Measurements from ENCODE around the gene GPR137B. TPM values are rescaled to one million over a fixed set of nuclear protein-coding genes. Genes with fewer than 3 reads are reported as not detected.

Gene GPR137B
- total RNA-seq, 1 experiment from 2014 or later = 11.4 TPM

DNA sequence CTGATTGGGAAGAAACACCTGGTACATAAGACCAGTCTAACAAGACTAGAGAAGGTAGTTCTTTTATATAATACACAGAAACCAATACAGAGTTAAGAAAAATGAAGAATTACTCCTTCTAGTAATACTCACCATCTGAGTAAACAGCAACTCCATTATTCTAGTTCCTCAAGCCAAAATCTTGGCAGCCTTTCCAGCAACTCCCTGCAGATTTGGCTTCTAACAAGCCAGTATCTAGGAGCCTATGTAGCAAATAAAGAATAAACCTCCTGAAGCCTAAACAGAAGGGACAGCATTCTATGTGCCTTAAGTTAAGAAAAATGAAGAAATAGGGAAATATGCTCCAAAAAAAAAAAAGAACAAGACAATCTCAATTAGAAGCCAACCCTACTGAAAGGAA lies 114.9 kb downstream of the GPR137B start:
- Histone ChIP-seq H3K4me2 (ENCODE audit: low read length) (no peak overlapping the region), H3K9me2 (ENCODE audit: insufficient read depth) (no peaks in the 10 kb centered on the region), H3K79me2 (ENCODE audit: insufficient read depth, low read length) (no peaks in the 10 kb centered on the region), H3K27me3 (ENCODE audit: insufficient read depth, low read length) (no peaks in the 10 kb centered on the region), H4K20me1 (ENCODE audit: insufficient read depth) (no peaks in the 10 kb centered on the region), H3K27ac (ENCODE audit: low read depth, low read length) (no peak overlapping the region), H2AFZ (ENCODE audit: low read depth, low read length, poor library complexity, severe bottlenecking) (no peak overlapping the region), H3K4me3 (replicated peaks in 1 of 2; ENCODE audit: low read depth in 1 of 2, low read length in 2 of 2) (no peak overlapping the region), H3K9ac (ENCODE audit: low read length) (no peak overlapping the region), H3K4me1 (ENCODE audit: control insufficient read depth in 1 of 2, insufficient read depth in 2 of 2, low read length in 2 of 2) (no peaks in the 10 kb centered on the region), H3K36me3 (ENCODE audit: control insufficient read depth in 1 of 2, insufficient read depth in 2 of 2, low read length in 2 of 2) (no peaks in the 10 kb centered on the region), H3K9me3 (ENCODE audit: control insufficient read depth in 1 of 2, insufficient read depth in 1 of 2, low read depth in 1 of 2, low read length in 2 of 2) (peaks cover 8 to 10% of the 10 kb centered on the region in 2 experiments; a peak in 2 of 4 replicates)
- no peak for TF ChIP-seq ZNF274 (IDR thresholded peaks at IDR 0.05; ENCODE audit: low read depth, low read length)
- no peak for TF ChIP-seq RAD21 (IDR thresholded peaks at IDR 0.05; ENCODE audit: low read depth)
- TF ChIP-seq, protein P1, sequence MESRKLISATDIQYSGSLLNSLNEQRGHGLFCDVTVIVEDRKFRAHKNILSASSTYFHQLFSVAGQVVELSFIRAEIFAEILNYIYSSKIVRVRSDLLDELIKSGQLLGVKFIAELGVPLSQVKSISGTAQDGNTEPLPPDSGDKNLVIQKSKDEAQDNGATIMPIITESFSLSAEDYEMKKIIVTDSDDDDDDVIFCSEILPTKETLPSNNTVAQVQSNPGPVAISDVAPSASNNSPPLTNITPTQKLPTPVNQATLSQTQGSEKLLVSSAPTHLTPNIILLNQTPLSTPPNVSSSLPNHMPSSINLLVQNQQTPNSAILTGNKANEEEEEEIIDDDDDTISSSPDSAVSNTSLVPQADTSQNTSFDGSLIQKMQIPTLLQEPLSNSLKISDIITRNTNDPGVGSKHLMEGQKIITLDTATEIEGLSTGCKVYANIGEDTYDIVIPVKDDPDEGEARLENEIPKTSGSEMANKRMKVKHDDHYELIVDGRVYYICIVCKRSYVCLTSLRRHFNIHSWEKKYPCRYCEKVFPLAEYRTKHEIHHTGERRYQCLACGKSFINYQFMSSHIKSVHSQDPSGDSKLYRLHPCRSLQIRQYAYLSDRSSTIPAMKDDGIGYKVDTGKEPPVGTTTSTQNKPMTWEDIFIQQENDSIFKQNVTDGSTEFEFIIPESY (IDR thresholded peaks at IDR 0.05; ENCODE audit: extremely low read depth, insufficient replicate concordance, low read length) = no peak
- TF ChIP-seq EZH2phosphoT487 (IDR thresholded peaks at IDR 0.05; ENCODE audit: borderline replicate concordance) = no peak
- TF ChIP-seq ZFX (IDR thresholded peaks at IDR 0.05) = no peak
- no peak for TF ChIP-seq SP1 (IDR thresholded peaks at IDR 0.05; ENCODE audit: low read depth)
- POLR2A ChIA-PET = no interaction called here
- intact Hi-C loops (cut with micrococcal nuclease) = no loop called here
- DNase-seq (ENCODE audit: low read depth, low spot score) = no peak
- ATAC-seq = no peak
- RAD21 ChIA-PET (ENCODE audit: low non-redundant PET in 1 of 2, low total read pairs in 2 of 2, uncharacterized antibody in 2 of 2, unreplicated experiment in 2 of 2) = no interaction called here
- CTCF ChIA-PET = no interaction called here
- BruUV-seq (replicated peaks) = no TSS peak

DNA sequence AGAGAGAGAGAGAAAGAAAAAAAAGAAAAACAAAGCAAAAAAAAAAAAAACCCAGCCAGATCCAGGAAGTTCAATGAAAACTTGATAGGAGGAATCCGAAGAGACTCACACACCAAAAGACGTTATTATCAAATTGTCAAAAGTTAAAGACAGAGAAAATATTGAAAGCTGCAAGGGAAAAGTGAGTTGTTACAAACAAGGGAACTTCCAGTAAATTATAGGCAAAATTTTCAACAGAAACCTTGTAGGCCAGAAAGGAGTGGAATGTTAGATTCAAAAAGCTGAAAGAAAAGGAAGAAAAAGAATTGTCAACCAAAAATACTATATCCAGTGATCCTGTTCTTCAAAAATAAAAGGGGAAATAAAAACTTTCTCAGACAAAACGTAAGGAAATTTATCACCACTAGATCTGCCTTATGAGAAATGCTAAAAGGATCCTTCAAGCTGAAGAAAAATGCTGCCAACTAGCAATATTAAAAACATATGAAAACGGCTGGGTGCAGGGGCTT lies 115.8 kb downstream of the GPR137B start:
- intact Hi-C loops (cut with micrococcal nuclease) = no loop called here
- DNase-seq (ENCODE audit: low read depth, low spot score) (no peak), ATAC-seq (no peak)
- no TSS peak for BruUV-seq (replicated peaks)
- no peaks in the 10 kb centered on the region for H3K4me1 ChIP-seq (ENCODE audit: control insufficient read depth in 1 of 2, insufficient read depth in 2 of 2, low read length in 2 of 2)
- H3K9me3 ChIP-seq (ENCODE audit: control insufficient read depth in 1 of 2, insufficient read depth in 1 of 2, low read depth in 1 of 2, low read length in 2 of 2) = peaks cover 8 to 10% of the 10 kb centered on the region in 2 experiments; a peak in 2 of 4 replicates
- H3K36me3 ChIP-seq (ENCODE audit: control insufficient read depth in 1 of 2, insufficient read depth in 2 of 2, low read length in 2 of 2) = no peaks in the 10 kb centered on the region
- H3K4me3 ChIP-seq (replicated peaks in 1 of 2; ENCODE audit: low read depth in 1 of 2, low read length in 2 of 2) = no peak overlapping the region
- H3K27ac ChIP-seq (ENCODE audit: low read depth, low read length) = no peak overlapping the region
- ChIA-PET CTCF (no interaction called here), RAD21 (ENCODE audit: low non-redundant PET in 1 of 2, low total read pairs in 2 of 2, uncharacterized antibody in 2 of 2, unreplicated experiment in 2 of 2) (no interaction called here), POLR2A (no interaction called here)
- H3K4me2 ChIP-seq (ENCODE audit: low read length) = no peak overlapping the region
- no peaks in the 10 kb centered on the region for H3K9me2 ChIP-seq (ENCODE audit: insufficient read depth)
- H3K79me2 ChIP-seq (ENCODE audit: insufficient read depth, low read length) = no peaks in the 10 kb centered on the region
- no peaks in the 10 kb centered on the region for H3K27me3 ChIP-seq (ENCODE audit: insufficient read depth, low read length)
- no peak overlapping the region for H2AFZ ChIP-seq (ENCODE audit: low read depth, low read length, poor library complexity, severe bottlenecking)
- H4K20me1 ChIP-seq (ENCODE audit: insufficient read depth) = no peaks in the 10 kb centered on the region
- H3K9ac ChIP-seq (ENCODE audit: low read length) = no peak overlapping the region
- no peak for TF ChIP-seq POLR2A (IDR thresholded peaks at IDR 0.05; ENCODE audit: borderline replicate concordance, extremely low read depth, insufficient read depth, insufficient read length)
- TF ChIP-seq SIN3A (IDR thresholded peaks at IDR 0.05; ENCODE audit: low read depth) = no peak
- no peak for TF ChIP-seq SRF (IDR thresholded peaks at IDR 0.05; ENCODE audit: low read depth)
- TF ChIP-seq, protein P2, sequence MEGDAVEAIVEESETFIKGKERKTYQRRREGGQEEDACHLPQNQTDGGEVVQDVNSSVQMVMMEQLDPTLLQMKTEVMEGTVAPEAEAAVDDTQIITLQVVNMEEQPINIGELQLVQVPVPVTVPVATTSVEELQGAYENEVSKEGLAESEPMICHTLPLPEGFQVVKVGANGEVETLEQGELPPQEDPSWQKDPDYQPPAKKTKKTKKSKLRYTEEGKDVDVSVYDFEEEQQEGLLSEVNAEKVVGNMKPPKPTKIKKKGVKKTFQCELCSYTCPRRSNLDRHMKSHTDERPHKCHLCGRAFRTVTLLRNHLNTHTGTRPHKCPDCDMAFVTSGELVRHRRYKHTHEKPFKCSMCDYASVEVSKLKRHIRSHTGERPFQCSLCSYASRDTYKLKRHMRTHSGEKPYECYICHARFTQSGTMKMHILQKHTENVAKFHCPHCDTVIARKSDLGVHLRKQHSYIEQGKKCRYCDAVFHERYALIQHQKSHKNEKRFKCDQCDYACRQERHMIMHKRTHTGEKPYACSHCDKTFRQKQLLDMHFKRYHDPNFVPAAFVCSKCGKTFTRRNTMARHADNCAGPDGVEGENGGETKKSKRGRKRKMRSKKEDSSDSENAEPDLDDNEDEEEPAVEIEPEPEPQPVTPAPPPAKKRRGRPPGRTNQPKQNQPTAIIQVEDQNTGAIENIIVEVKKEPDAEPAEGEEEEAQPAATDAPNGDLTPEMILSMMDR (IDR thresholded peaks at IDR 0.05 in 2 of 3, conservative IDR thresholded peaks at IDR 0.05 in 1 of 3; ENCODE audit: borderline replicate concordance in 1 of 3, insufficient read depth in 1 of 3, low read depth in 2 of 3, low read length in 2 of 3) = no peak
- no peak for TF ChIP-seq CEBPB (IDR thresholded peaks at IDR 0.05; ENCODE audit: low read depth)
- no peak for TF ChIP-seq TCF7L2 (IDR thresholded peaks at IDR 0.05; ENCODE audit: borderline replicate concordance, extremely low read depth, insufficient read depth, insufficient read length)
- TF ChIP-seq ZNF274 (IDR thresholded peaks at IDR 0.05; ENCODE audit: low read depth, low read length) = no peak
- TF ChIP-seq RAD21 (IDR thresholded peaks at IDR 0.05; ENCODE audit: low read depth) = no peak
- no peak for TF ChIP-seq POLR2AphosphoS5 (IDR thresholded peaks at IDR 0.05; ENCODE audit: low read depth, low read length)

Measured in HCT116 (cell line).